Skeletal muscle tissue (tissue), 4 donors: ENCODE results near the gene POLR2H. TPM values are rescaled to one million over a fixed set of nuclear protein-coding genes. Genes with fewer than 3 reads are reported as not detected.

ENCODE experiments used
- H3K27ac ChIP-seq: one replicate; pipeline ENCODE4 v1.7.0; 2013; ENCODE audit warnings: mild to moderate bottlenecking, low read depth, low read length, inconsistent platforms
- H3K27me3 ChIP-seq, 3 donors: one replicate each; pipeline ENCODE4 v1.7.0; 2013; ENCODE audit warnings: low read length in 3 of 3; ENCODE audit not compliant: control insufficient read depth in 3 of 3, insufficient read depth in 3 of 3
- H3K36me3 ChIP-seq, 3 donors: one replicate each; pipeline ENCODE4 v1.7.0; 2013; ENCODE audit warnings: low read length in 3 of 3; ENCODE audit not compliant: control insufficient read depth in 3 of 3, insufficient read depth in 3 of 3
- H3K4me1 ChIP-seq, 3 donors: one replicate each; pipeline ENCODE4 v1.7.0; 2013; ENCODE audit warnings: low read length in 3 of 3, mild to moderate bottlenecking in 3 of 3; ENCODE audit not compliant: control insufficient read depth in 3 of 3, insufficient read depth in 3 of 3
- H3K4me3 ChIP-seq, 3 donors: one replicate each; pipeline ENCODE4 v1.7.0; 2013; ENCODE audit warnings: low read length in 3 of 3
- H3K9ac ChIP-seq, 3 donors: one replicate each; pipeline ENCODE4 v1.7.0; 2013; ENCODE audit warnings: low read length in 3 of 3, mild to moderate bottlenecking in 3 of 3, moderate library complexity in 2 of 3, low read depth in 1 of 3
- H3K9me3 ChIP-seq, 3 donors: one replicate each; pipeline ENCODE4 v1.7.0; 2013; ENCODE audit warnings: low read length in 3 of 3; ENCODE audit not compliant: control insufficient read depth in 3 of 3
- total RNA-seq: library from RNA; depleted of rRNA; stranded (reverse); fragments of >200 nt; gene quantifications from one replicate; pipeline ENCODE4 v1.2.3, GENCODE V29; 2014
- donor health status: Osteomylitis.

POLR2H gene
- total RNA-seq, 1 donor from 2014 or later = 44.4 TPM

DNA sequence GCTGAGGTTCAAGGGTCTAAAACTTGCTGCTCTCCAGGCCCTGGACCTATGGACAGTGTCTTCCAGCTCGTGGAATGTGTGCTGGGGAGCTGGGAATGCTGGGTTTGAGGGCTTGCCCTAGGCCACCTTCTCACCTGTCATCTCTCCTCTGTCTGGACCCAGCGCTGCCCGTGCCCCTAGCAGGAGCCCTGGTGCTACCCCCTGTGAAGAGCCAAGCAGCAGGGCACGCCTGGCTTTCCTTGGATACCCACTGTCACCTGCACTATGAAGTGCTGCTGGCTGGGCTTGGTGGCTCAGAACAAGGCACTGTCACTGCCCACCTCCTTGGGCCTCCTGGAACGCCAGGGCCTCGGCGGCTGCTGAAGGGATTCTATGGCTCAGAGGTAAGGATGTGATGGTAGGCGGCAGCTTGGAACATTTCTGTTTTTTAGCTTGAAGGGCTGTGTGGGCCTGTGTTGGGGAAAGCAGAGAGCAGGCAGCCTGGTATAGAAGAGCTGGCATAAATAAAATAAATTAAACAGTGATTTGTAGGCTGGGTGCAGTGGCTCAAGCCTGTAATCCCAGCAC, 23.4 kb downstream of the POLR2H start:
- Histone ChIP-seq H3K4me1 (peaks cover 10 to 18% (median 15%) of the 10 kb centered on the region in 3 donors), H3K27me3 (peaks cover 0 to 9% (median 7%) of the 10 kb centered on the region in 3 donors), H3K36me3 (peaks cover 0 to 24% (median 3%) of the 10 kb centered on the region in 3 donors), H3K27ac (no peak overlapping the region), H3K9me3 (no peaks in the 10 kb centered on the region), H3K4me3 (no peak overlapping the region), H3K9ac (no peak overlapping the region)

DNA sequence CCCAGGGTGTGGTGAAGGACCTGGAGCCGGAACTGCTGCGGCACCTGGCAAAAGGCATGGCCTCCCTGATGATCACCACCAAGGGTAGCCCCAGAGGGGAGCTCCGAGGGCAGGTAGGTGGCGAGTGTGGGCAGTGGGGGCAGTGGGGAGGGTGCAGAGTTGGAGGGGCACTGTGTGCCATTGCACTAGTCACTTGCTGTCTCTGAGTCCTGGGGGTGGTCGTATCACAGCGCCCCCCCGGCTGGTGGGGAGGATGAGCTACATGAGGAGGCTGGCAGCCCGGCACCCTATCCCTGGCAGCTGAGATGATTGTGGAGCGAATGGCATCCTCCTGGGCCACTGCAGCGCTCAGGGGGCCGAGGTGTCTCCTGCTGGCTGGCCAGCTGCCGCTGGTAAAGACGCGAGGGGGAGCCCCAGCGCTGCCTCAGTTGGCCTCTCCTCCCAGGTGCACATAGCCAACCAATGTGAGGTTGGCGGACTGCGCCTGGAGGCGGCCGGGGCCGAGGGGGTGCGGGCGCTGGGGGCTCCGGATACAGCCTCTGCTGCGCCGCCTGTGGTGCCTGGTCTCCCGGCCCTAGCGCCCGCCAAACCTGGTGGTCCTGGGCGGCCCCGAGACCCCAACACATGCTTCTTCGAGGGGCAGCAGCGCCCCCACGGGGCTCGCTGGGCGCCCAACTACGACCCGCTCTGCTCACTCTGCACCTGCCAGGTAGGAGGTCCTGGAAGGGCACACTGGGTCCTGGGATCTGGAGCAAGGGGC, 24.7 kb downstream of the POLR2H start:
- peaks cover 4 to 10% (median 8%) of the 10 kb centered on the region in 3 donors for H3K4me1 ChIP-seq
- no peak overlapping the region for H3K27ac ChIP-seq
- H3K27me3 ChIP-seq = peaks cover 0 to 3% (median 2%) of the 10 kb centered on the region in 3 donors
- no peak overlapping the region for H3K9ac ChIP-seq
- no peak overlapping the region for H3K4me3 ChIP-seq
- no peaks in the 10 kb centered on the region for H3K9me3 ChIP-seq
- peaks cover 0 to 24% (median 3%) of the 10 kb centered on the region in 3 donors for H3K36me3 ChIP-seq

DNA sequence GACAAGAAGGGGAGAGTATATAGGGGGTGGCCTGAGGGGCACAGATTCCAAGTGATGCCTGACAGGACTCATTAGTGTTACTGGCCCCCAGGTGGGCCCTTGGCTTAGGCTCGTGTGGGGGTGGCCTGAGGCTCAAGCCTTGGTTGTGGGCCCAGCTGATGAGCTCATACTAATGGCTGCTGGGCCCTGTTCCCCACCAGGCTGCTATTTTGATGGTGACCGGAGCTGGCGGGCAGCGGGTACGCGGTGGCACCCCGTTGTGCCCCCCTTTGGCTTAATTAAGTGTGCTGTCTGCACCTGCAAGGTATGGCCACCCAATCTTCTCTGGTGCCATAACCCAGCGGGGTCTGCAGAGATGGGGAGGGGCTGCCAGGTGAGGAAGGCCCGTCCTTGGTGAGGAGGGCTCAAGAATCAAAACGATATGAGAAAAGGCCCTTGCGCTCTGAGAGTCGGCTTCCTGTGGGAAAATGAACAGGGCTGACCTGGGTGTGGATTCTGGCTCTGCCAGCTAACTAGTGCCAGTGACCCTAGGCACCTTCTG, 25.7 kb downstream of the POLR2H start:
- Histone ChIP-seq H3K36me3 (peaks cover 0 to 19% (median 3%) of the 10 kb centered on the region in 3 donors), H3K27ac (no peak overlapping the region)

GRCh38 chr3:184388164-184388935, 26.8 kb downstream of the POLR2H start:
- peaks cover 0 to 15% (median 2%) of the 10 kb centered on the region in 3 donors for H3K36me3 ChIP-seq
- no peak overlapping the region for H3K27ac ChIP-seq
- H3K9ac ChIP-seq = no peak overlapping the region
- H3K4me3 ChIP-seq = no peak overlapping the region
- no peaks in the 10 kb centered on the region for H3K27me3 ChIP-seq
- H3K9me3 ChIP-seq = no peaks in the 10 kb centered on the region
- no peaks in the 10 kb centered on the region for H3K4me1 ChIP-seq

More for the DNA sequence above, 25.7 kb downstream of the POLR2H start:
- peaks cover 0 to under 1% (median 0%) of the 10 kb centered on the region in 3 donors for H3K4me1 ChIP-seq
- no peak overlapping the region for H3K9ac ChIP-seq
- H3K27me3 ChIP-seq = no peaks in the 10 kb centered on the region
- no peak overlapping the region for H3K4me3 ChIP-seq
- H3K9me3 ChIP-seq = no peaks in the 10 kb centered on the region

DNA sequence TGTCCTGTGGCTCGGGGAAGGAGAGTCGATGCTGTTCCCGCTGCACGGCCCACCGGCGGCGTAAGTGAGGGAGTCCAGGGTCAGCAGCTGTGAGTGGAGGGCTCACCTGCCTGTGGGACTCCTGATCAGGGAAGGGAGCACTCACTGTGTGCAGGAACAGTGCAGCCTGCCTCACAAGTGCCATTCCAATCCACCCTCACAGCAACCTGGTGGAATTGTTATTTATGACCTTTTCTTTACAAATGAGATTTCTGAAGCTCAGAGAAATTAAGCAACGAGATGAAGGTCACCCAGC, 27.4 kb downstream of the POLR2H start:
- Histone ChIP-seq H3K4me1 (no peaks in the 10 kb centered on the region), H3K9ac (no peak overlapping the region), H3K4me3 (no peak overlapping the region), H3K27ac (no peak overlapping the region), H3K36me3 (peaks cover 0 to 15% (median 0%) of the 10 kb centered on the region in 3 donors), H3K27me3 (no peaks in the 10 kb centered on the region), H3K9me3 (no peaks in the 10 kb centered on the region)

- Histone ChIP-seq H3K36me3 (peaks cover 0 to 15% (median 0%) of the 10 kb centered on the region in 3 donors), H3K9me3 (no peaks in the 10 kb centered on the region), H3K9ac (no peak overlapping the region), H3K27me3 (no peaks in the 10 kb centered on the region), H3K4me1 (no peaks in the 10 kb centered on the region), H3K27ac (no peak overlapping the region), H3K4me3 (no peak overlapping the region)
Measured at GRCh38 chr3:184389384-184389783, 27.9 kb downstream of the POLR2H start.

GRCh38 chr3:184389935-184390528, 28.5 kb downstream of the POLR2H start:
- no peak overlapping the region for H3K9ac ChIP-seq
- H3K36me3 ChIP-seq = peaks cover 0 to 15% (median 0%) of the 10 kb centered on the region in 3 donors
- H3K27ac ChIP-seq = no peak overlapping the region
- no peak overlapping the region for H3K4me3 ChIP-seq
- H3K9me3 ChIP-seq = no peaks in the 10 kb centered on the region
- H3K4me1 ChIP-seq = no peaks in the 10 kb centered on the region
- H3K27me3 ChIP-seq = no peaks in the 10 kb centered on the region

GRCh38 chr3:184391266-184391665, 29.8 kb downstream of the POLR2H start:
- H3K27ac ChIP-seq = no peak overlapping the region
- H3K9me3 ChIP-seq = no peaks in the 10 kb centered on the region

GRCh38 chr3:184395320-184395660, 33.8 kb downstream of the POLR2H start:
- Histone ChIP-seq H3K9ac (no peak overlapping the region), H3K4me1 (no peaks in the 10 kb centered on the region), H3K36me3 (no peaks in the 10 kb centered on the region), H3K27ac (no peak overlapping the region), H3K4me3 (no peak overlapping the region), H3K9me3 (no peaks in the 10 kb centered on the region), H3K27me3 (no peaks in the 10 kb centered on the region)

More at GRCh38 chr3:184391266-184391665, 29.8 kb downstream of the POLR2H start:
- Histone ChIP-seq H3K9ac (no peak overlapping the region), H3K4me3 (no peak overlapping the region), H3K27me3 (no peaks in the 10 kb centered on the region), H3K36me3 (peaks cover 0 to 15% (median 0%) of the 10 kb centered on the region in 3 donors), H3K4me1 (no peaks in the 10 kb centered on the region)
